Measurements from ENCODE around the gene KCTD21.

- TF ChIP-seq CTCF (IDR thresholded peaks at IDR 0.05), result no peak
- no peak for TF ChIP-seq POLR2A (IDR thresholded peaks at IDR 0.05)
Measured at GRCh38 chr11:78161346-78161745, 27.1 kb downstream of the KCTD21 start.
